HEK293T (cell line): ENCODE data around the gene SAP30.

Experiments
- ELF4 ChIP-seq: fragments of 450-650 bp; IDR thresholded peaks from 2 replicates; pipeline ENCODE4 v1.6.1; 2017; ENCODE audit warnings: antibody characterized with exemption
- FOXK2 ChIP-seq: fragments of 450-650 bp; IDR thresholded peaks from 2 replicates; pipeline ENCODE4 v1.6.1; 2016; ENCODE audit warnings: mild to moderate bottlenecking
- FOXM1 ChIP-seq: fragments of 450-650 bp; IDR thresholded peaks from 2 replicates; pipeline ENCODE4 v1.6.1; 2017; ENCODE audit warnings: mild to moderate bottlenecking, borderline replicate concordance
- L3MBTL2 ChIP-seq: fragments of 450-650 bp; conservative IDR thresholded peaks from 2 replicates; pipeline ENCODE4 v1.6.1; 2016; ENCODE audit warnings: mild to moderate bottlenecking
- NFRKB ChIP-seq: fragments of 450-650 bp; IDR thresholded peaks from 2 replicates; pipeline ENCODE4 v1.6.1; 2016; ENCODE audit warnings: mild to moderate bottlenecking, moderate library complexity
- SP1 ChIP-seq: fragments of 450-650 bp; IDR thresholded peaks from 2 replicates; pipeline ENCODE4 v1.6.1; 2017

DNA sequence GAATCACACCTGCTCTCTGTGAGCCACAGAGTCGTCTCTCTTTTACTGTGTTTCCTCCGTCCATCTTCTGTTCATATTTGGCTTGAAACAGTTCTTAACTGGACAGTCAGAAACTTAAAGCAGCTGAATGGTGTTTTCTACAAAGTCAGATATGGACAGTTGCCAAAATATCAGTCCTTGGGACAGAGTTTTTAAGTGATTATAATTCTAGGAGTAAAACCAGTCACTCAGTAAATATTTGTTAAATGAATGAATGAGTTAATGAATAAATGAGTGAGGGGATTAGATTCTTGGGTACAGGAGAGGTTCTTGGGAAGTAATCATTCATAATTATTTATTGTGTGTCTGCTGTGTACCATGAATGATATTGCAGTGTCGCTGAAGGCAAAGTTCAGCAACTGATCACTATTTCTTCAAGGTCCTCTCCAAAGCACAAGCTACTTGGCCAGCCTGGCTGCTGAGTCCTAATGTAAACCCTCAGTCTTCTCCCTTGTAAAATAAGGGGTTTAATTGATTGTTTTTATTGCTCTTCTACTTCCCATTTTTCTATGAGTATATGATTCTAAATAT lies 33.6 kb downstream of the SAP30 start:
- no peak for TF ChIP-seq L3MBTL2
- no peak for TF ChIP-seq FOXK2
- no peak for TF ChIP-seq ELF4
- no peak for TF ChIP-seq NFRKB
- TF ChIP-seq SP1, result no peak
- TF ChIP-seq FOXM1, result no peak
